KOPT-K1 (cell line): ENCODE data around the gene MMP24OS.
A peak's percentile ranks its signal among the peaks of the same experiment; 100 is the strongest.
"Not testable (repeated sequence)": the region's sequence is repeated elsewhere in the genome, so short reads cannot be mapped to it uniquely, and the experiment has no call there.

Experiments used
- H3K27ac ChIP-seq: fragments of 200-600 bp; sonication (generic); 2 replicates; pipeline ENCODE4 v1.5.1; 2016; ENCODE audit warnings: antibody characterized with exemption, mild to moderate bottlenecking, low read depth, low read length; ENCODE audit not compliant: poor library complexity, severe bottlenecking
- H3K36me3 ChIP-seq: fragments of 200-600 bp; sonication (generic); 2 replicates; pipeline ENCODE4 v1.5.1; 2017; ENCODE audit warnings: antibody characterized with exemption, mild to moderate bottlenecking, low read length, moderate library complexity; ENCODE audit not compliant: insufficient read depth
- H3K9me3 ChIP-seq: fragments of 200-600 bp; sonication (generic); 2 replicates; pipeline ENCODE4 v1.5.1; 2017; ENCODE audit warnings: antibody characterized with exemption, low read length, mild to moderate bottlenecking; ENCODE audit not compliant: insufficient read depth, poor library complexity, severe bottlenecking

Gene MMP24OS

DNA sequence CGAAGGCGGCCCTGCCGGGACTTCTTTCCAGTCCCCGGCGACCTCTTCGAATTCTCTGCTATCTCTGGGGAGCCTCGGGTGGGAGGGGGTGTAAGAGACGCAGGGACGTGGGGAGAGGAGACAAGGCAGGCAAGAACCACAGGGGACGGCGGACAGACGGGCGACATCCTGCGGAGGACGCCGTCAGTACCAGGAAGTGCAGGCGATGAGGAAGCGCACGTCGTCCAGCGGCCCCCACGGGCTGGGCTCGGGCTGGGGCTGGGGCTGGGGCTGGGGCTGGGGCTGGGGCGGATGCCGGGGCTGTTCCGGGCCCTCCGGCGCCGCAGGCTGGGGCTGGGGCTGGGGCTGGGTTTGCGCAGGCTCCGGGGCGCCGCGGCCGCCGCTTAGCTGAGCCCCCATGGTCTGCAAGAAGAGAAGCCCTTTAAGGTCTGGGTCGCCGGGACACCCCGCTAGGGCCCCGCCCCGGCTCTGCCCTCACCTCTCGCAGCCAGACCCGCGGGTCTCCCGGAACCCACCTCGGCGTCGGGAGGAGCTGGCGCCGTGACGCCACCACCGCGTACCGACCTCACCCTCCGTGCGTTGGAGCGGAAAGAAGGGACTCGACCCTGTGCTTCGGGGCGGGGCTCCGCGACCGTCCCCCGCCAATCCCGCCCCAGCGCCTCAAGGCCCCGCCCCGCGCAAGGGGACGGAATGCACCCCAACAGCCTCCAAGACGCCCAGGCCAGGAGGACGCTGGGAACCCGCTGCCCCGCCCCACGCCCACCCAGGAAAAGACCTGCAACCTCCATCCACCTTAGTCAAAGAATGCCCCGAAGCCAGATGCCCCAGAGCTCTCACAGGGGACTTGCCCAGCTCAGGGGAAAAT lies at the start of gene MMP24OS:
Gene MMP24OS, minus strand, starts transcription at position 592 of the 865 bp plus-strand sequence. Its CDS starts 193 bp downstream, at position 399.
- Histone ChIP-seq H3K36me3 (peaks cover 64% of the 10 kb centered on the region), H3K9me3 (no peaks in the 10 kb centered on the region), H3K27ac (peak within 1 kb of the TSS; percentile 72)

DNA sequence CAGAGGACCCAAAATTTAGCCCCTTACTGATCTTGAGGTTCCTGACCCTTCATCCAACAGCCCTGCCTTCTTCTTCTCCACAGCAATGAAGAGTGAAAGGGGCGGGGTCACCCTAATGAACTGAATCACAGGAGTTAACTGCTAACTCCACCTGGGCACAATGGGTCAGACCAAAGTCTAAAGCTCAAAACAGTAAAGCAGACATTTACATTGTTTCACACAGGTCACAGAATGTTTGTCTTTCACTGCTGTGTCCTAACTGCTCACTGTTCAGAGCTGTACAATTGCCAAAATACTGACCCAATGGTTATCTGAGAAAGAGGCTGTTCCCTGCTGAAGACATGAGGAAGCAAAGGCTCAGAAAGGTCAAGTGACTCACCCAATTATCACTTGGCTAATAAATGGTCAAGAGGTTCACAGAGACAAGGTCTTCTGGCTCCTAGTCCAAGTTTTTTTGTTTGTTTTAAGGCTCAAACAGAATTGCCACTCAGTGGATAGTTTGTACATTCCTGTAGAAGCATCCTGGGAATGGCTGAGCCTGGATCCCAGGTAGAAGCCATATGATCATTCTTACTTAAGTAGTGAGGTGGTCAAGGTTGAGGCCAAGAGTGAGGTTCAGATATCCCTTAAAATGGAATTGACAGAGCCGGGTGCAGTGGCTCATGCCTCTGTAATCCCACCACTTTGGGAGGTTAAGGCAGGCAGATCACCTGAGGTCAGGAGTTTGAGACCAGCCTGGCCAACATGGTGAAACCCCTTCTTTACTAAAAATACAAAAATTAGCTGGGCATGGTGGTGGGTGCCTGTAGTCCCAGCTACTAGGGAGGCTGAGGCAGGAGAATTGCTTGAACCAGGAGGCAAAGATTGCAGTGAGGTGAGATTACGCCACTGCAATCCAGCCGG lies 49.4 kb upstream of the MMP24OS start:
- Histone ChIP-seq H3K36me3 (peaks cover 28% of the 10 kb centered on the region; the same call in 1 of the 2 replicates), H3K9me3 (no peaks in the 10 kb centered on the region), H3K27ac (no peak overlapping the region)

DNA sequence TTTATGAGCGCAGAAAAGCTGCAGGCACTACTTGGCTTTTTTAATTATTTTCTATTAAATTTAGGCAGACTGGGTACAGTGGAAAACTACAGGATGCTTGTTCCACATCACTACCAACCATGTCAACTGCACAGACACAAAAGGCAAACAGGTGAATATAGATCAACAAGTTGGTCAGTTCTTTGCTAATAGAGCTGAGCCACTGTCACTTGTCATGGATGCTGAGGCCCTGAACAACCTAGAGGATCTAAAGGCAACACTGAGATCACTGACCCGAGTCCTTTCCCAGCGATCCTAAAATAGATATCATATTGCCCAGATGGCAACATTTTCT lies 48.8 kb upstream of the MMP24OS start:
- H3K36me3 ChIP-seq = peaks cover 25% of the 10 kb centered on the region; the same call in 1 of the 2 replicates
- H3K9me3 ChIP-seq = no peaks in the 10 kb centered on the region
- no peak overlapping the region for H3K27ac ChIP-seq

DNA sequence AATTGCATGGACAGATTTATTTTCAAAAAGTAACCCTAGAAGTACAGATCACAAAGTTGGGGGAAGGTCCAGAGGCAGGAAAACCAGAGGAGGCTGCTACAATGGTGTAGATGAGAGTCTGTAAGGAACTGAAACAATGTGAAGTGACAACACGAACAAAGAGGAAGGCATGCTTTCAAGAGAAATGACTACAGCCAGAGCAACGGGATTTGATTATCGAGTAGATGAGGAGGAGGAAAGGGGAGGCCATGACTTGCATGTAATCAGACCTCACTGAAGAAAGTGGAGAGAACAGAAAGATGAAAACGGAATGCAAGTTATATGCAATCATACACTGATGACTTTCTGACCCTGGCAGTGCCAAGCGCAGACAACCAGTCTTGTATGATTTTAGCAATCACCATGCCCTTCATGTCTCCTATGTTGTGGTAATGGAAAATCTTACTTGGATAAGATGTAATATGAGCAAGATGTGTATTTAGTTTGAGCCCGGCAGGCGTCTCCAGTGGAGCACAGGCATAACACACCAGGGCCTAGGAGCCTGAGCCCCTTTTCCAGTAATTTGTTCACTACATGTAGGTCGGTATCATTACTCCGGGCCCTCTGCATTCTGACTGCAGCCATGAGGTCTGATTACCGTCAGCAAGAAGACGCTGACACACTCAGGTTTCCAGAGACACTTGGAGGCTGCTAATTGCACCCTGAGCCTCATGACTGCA lies 48.3 kb upstream of the MMP24OS start:
- Histone ChIP-seq H3K27ac (no peak overlapping the region), H3K9me3 (no peaks in the 10 kb centered on the region)

GRCh38 chr20:35325401-35325800 lies 47.5 kb upstream of the MMP24OS start:
- Histone ChIP-seq H3K36me3 (peaks cover 24% of the 10 kb centered on the region; the same call in 1 of the 2 replicates), H3K27ac (no peak overlapping the region), H3K9me3 (no peaks in the 10 kb centered on the region)

More for the DNA sequence above, 48.3 kb upstream of the MMP24OS start:
- H3K36me3 ChIP-seq = peaks cover 26% of the 10 kb centered on the region; the same call in 1 of the 2 replicates

- H3K27ac ChIP-seq = no peak overlapping the region
- no peaks in the 10 kb centered on the region for H3K9me3 ChIP-seq
- peaks cover 12% of the 10 kb centered on the region; the same call in 1 of the 2 replicates for H3K36me3 ChIP-seq
Observed at GRCh38 chr20:35320396-35321126, 42.6 kb upstream of the MMP24OS start.

GRCh38 chr20:35319871-35320197 lies 41.9 kb upstream of the MMP24OS start:
- H3K36me3 ChIP-seq = peaks cover 12% of the 10 kb centered on the region; the same call in 1 of the 2 replicates
- H3K9me3 ChIP-seq = no peaks in the 10 kb centered on the region
- H3K27ac ChIP-seq = no peak overlapping the region

GRCh38 chr20:35319192-35319870 lies 41.4 kb upstream of the MMP24OS start:
- H3K36me3 ChIP-seq = peaks cover 14% of the 10 kb centered on the region

DNA sequence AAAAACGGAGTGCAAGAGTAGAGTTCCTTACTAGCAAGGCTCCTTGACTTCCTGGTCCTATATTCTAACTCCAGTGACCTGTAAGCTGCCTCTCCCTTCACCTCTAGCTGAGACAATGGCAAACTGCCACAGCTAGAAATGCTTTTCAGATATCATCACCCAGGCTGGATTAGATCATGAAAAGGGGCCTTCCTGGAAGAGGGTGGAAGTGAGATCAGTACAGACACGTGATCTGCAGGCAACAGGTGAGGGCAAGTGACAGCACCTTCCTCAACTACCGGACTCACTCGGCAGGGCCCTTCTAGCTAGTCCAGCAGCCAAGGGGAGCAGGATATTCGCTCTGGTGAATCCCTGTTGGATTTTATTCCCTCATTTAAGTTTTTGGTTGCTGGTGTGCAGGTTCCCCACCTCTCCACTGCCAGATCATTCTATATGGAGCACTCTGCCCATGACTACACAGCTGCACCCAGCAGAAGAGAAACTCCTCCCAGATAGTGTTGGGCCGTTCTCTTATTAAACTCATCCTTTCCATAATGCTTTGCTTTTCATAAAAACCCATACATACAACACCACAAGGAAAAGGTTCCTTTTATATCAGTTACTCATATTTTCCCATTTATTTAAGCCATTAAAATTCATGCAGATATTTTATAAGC lies 40.7 kb upstream of the MMP24OS start:
- Histone ChIP-seq H3K9me3 (no peaks in the 10 kb centered on the region), H3K36me3 (peaks cover 17% of the 10 kb centered on the region), H3K27ac (no peak overlapping the region)

More at GRCh38 chr20:35319192-35319870, 41.4 kb upstream of the MMP24OS start:
- H3K9me3 ChIP-seq = no peaks in the 10 kb centered on the region
- H3K27ac ChIP-seq = no peak overlapping the region

- H3K27ac ChIP-seq = no peak overlapping the region
- H3K9me3 ChIP-seq = no peaks in the 10 kb centered on the region
- peaks cover 24% of the 10 kb centered on the region for H3K36me3 ChIP-seq
Observed at GRCh38 chr20:35317416-35318210, 39.7 kb upstream of the MMP24OS start.

- H3K9me3 ChIP-seq = no peaks in the 10 kb centered on the region
- H3K27ac ChIP-seq = no peak overlapping the region
- peaks cover 27% of the 10 kb centered on the region for H3K36me3 ChIP-seq
Observed at GRCh38 chr20:35316086-35316485, 38.2 kb upstream of the MMP24OS start.

- H3K27ac ChIP-seq, H3K9me3 ChIP-seq: not testable (repeated sequence)
- peaks cover 27% of the 10 kb centered on the region for H3K36me3 ChIP-seq
Observed at GRCh38 chr20:35315632-35316020, 37.7 kb upstream of the MMP24OS start.
